ENCODE results near the gene C11orf68. TPM values are rescaled to one million over a fixed set of nuclear protein-coding genes. Genes with fewer than 3 reads are reported as not detected.

Gene C11orf68
- 10 to 100 TPM; 17.7 to 27.1 (median 20.9) TPM for total RNA-seq

GRCh38 chr11:65918211-65919140 lies at the start of gene C11orf68:
Gene C11orf68, minus strand, starts transcription at chr11:65919062. Its CDS starts 31 bp downstream, at chr11:65919031.
- H3K36me3 ChIP-seq, result peaks cover 3 to 17% of the 10 kb centered on the region in 2 donors
- H3K27ac ChIP-seq, result peak within 1 kb of the TSS; percentile 82 to 85 (median 85)
- intact Hi-C loops (cut with DNase I), result loop anchor here (5.0 kb wide), 1 partner anchor 44 kb away; the partner anchor contains the start of gene SART1
- H3K4me3 ChIP-seq (replicated peaks in 1 of 3), result peak within 1 kb of the TSS; percentile 95 to 99 (median 96)
- 9 to 38% methylated on average over 8 to 34 of the region's 77 CpGs for WGBS, 2 donors
- no peak for TF ChIP-seq CTCF (IDR thresholded peaks at IDR 0.05)
- peak in 1 of 2 donors; percentile 64 for TF ChIP-seq POLR2A (IDR thresholded peaks at IDR 0.05)
- peak in 1 of 2 donors; percentile 53 for DNase-seq
- H3K4me1 ChIP-seq, result peaks cover 27 to 47% of the 10 kb centered on the region in 2 donors
- H3K9me3 ChIP-seq, result no peaks in the 10 kb centered on the region
- H3K27me3 ChIP-seq, result no peaks in the 10 kb centered on the region

- Histone ChIP-seq H3K27me3 (no peaks in the 10 kb centered on the region), H3K27ac (no peak overlapping the region), H3K4me3 (replicated peaks in 1 of 3) (no peak overlapping the region), H3K4me1 (peaks cover 13 to 22% of the 10 kb centered on the region in 2 donors), H3K36me3 (peaks cover 54 to 59% of the 10 kb centered on the region in 2 donors), H3K9me3 (no peaks in the 10 kb centered on the region)
- TF ChIP-seq POLR2A (IDR thresholded peaks at IDR 0.05) (no peak), CTCF (IDR thresholded peaks at IDR 0.05) (no peak)
- intact Hi-C loops (cut with DNase I), result loop anchor here (5.0 kb wide), 1 partner anchor 85 kb away; no protein-coding TSS in a partner anchor
- DNase-seq, result no peak
- 91 to 95% methylated on average over 30 of the region's 30 CpGs for WGBS, 2 donors
Measured at GRCh38 chr11:65967329-65967934, 48.6 kb upstream of the C11orf68 start.

GRCh38 chr11:65965986-65966762 lies 47.3 kb upstream of the C11orf68 start:
- DNase-seq, result no peak
- H3K27ac ChIP-seq, result no peak overlapping the region
- H3K9me3 ChIP-seq, result no peaks in the 10 kb centered on the region
- no peak for TF ChIP-seq POLR2A (IDR thresholded peaks at IDR 0.05)
- no peak for TF ChIP-seq CTCF (IDR thresholded peaks at IDR 0.05)
- WGBS, 2 donors, result 95 to 96% methylated on average over 24 to 25 of the region's 36 CpGs
- peaks cover 54 to 59% of the 10 kb centered on the region in 2 donors for H3K36me3 ChIP-seq
- intact Hi-C loops (cut with DNase I), result loop anchor here (5.0 kb wide), 1 partner anchor 84 kb away; no protein-coding TSS in a partner anchor
- peaks cover 17 to 25% of the 10 kb centered on the region in 2 donors for H3K4me1 ChIP-seq
- no peak overlapping the region for H3K4me3 ChIP-seq (replicated peaks in 1 of 3)
- no peaks in the 10 kb centered on the region for H3K27me3 ChIP-seq

- Histone ChIP-seq H3K27me3 (no peaks in the 10 kb centered on the region), H3K27ac (no peak overlapping the region), H3K4me3 (replicated peaks in 1 of 3) (no peak overlapping the region), H3K4me1 (peaks cover 24 to 30% of the 10 kb centered on the region in 2 donors), H3K36me3 (peaks cover 54 to 56% of the 10 kb centered on the region in 2 donors), H3K9me3 (no peaks in the 10 kb centered on the region)
- intact Hi-C loops (cut with DNase I), result loop anchor here (5.0 kb wide), 2 partner anchors 48 to 83 kb away; partner anchors contain the start of genes C11orf68 and DRAP1
- no peak for TF ChIP-seq POLR2A (IDR thresholded peaks at IDR 0.05)
- TF ChIP-seq CTCF (IDR thresholded peaks at IDR 0.05), result no peak
- no peak for DNase-seq
- 70 to 87% methylated on average over 4 to 10 of the region's 10 CpGs for WGBS, 2 donors
Measured at GRCh38 chr11:65964906-65965305, 46.0 kb upstream of the C11orf68 start.

Data from thyroid gland (tissue), 4 donors.